OCI-LY7 (cell line): ENCODE data around the gene MAPRE2. TPM values are rescaled to one million over a fixed set of nuclear protein-coding genes. Genes with fewer than 3 reads are reported as not detected.

Source experiments
- Bru-seq: library from RNA; stranded (reverse); fragments of 400-500 nt; gene quantifications from one replicate; lab custom pipeline; 2021; lab: Mats Ljungman, UMichigan
- BruChase-seq, 2 experiments: library from RNA; stranded (reverse); fragments of 400-500 nt; gene quantifications; one replicate each; lab custom pipeline; 2021; lab: Mats Ljungman, UMichigan
- BruUV-seq: library from RNA; stranded (reverse); fragments of 400-500 nt; replicated peaks from 2 replicates; lab custom pipeline; 2021; lab: Mats Ljungman, UMichigan
- CTCF ChIA-PET: fragments of 300-600 bp; sonication (Branson Sonifier 250); formaldehyde crosslinking; loops from one replicate; lab custom pipeline; 2022; ENCODE audit warnings: antibody characterized with exemption; ENCODE audit not compliant: unreplicated experiment; lab: Charles Lee
- POLR2A ChIA-PET: fragments of 300-600 bp; sonication (Branson Sonifier 250); formaldehyde crosslinking; loops from one replicate; lab custom pipeline; 2022; ENCODE audit warnings: antibody characterized with exemption; lab: Charles Lee
- DNase-seq: peaks from one replicate; pipeline ENCODE4 v3.0.0-alpha.2; 2015; ENCODE audit warnings: low spot score
- H2AFZ ChIP-seq: fragments of 200-600 bp; sonication (generic), shearing (Covaris generic); 2 replicates; pipeline ENCODE4 v1.6.1; 2014; ENCODE audit warnings: mild to moderate bottlenecking, antibody characterized with exemption, low read length, moderate library complexity
- H3K27ac ChIP-seq: fragments of 200-600 bp; sonication (generic); 2 replicates; pipeline ENCODE4 v1.5.1; 2014; ENCODE audit warnings: mixed run types, low read depth, mild to moderate bottlenecking, moderate library complexity, low read length, inconsistent platforms; ENCODE audit not compliant: poor library complexity, severe bottlenecking
- H3K36me3 ChIP-seq: fragments of 200-600 bp; sonication (generic); 2 replicates; pipeline ENCODE4 v1.6.1; 2014; ENCODE audit warnings: mild to moderate bottlenecking, antibody characterized with exemption, low read length, moderate library complexity, mixed read lengths; ENCODE audit not compliant: insufficient read depth
- H3K4me1 ChIP-seq: fragments of 200-600 bp; sonication (generic); 2 replicates; pipeline ENCODE4 v1.5.1; 2014; ENCODE audit warnings: mild to moderate bottlenecking, low read length; ENCODE audit not compliant: insufficient read depth, poor library complexity, severe bottlenecking
- H3K4me2 ChIP-seq: fragments of 200-600 bp; sonication (generic); 2 replicates; pipeline ENCODE4 v1.6.1; 2014; ENCODE audit warnings: mild to moderate bottlenecking, low read length
- H3K4me3 ChIP-seq: fragments of 200-600 bp; sonication (generic); 2 replicates; pipeline ENCODE4 v1.5.1; 2014; ENCODE audit warnings: mild to moderate bottlenecking, low read depth, low read length; ENCODE audit not compliant: poor library complexity, severe bottlenecking
- H3K79me2 ChIP-seq: fragments of 200-600 bp; sonication (generic); 2 replicates; pipeline ENCODE4 v1.6.1; 2016; ENCODE audit warnings: low read depth, mild to moderate bottlenecking, low read length, moderate library complexity, mixed read lengths; ENCODE audit not compliant: insufficient read depth
- H3K9me2 ChIP-seq: fragments of 200-600 bp; sonication (generic); 2 replicates; pipeline ENCODE4 v1.6.1; 2016; ENCODE audit warnings: mild to moderate bottlenecking, low read length, mixed read lengths; ENCODE audit not compliant: insufficient read depth
- H3K9me3 ChIP-seq: fragments of 200-600 bp; sonication (generic); 2 replicates; pipeline ENCODE4 v1.6.1; 2014; ENCODE audit warnings: mild to moderate bottlenecking, mixed run types, low read length, mixed read lengths
- H4K20me1 ChIP-seq: fragments of 200-600 bp; sonication (generic); 2 replicates; pipeline ENCODE4 v1.6.1; 2014; ENCODE audit warnings: mild to moderate bottlenecking, antibody characterized with exemption, low read length, moderate library complexity, mixed read lengths; ENCODE audit not compliant: insufficient read depth
- CTCF ChIP-seq: fragments of 200-600 bp; sonication (generic); conservative IDR thresholded peaks from 2 replicates; pipeline ENCODE4 v1.5.1; 2014; ENCODE audit warnings: mild to moderate bottlenecking, antibody characterized with exemption, low read length, moderate library complexity, mixed read lengths
- EZH2phosphoT487 ChIP-seq: fragments of 200-600 bp; sonication (generic); IDR thresholded peaks from 2 replicates; pipeline ENCODE4 v1.6.1; 2018; ENCODE audit warnings: low read depth, borderline replicate concordance, mild to moderate bottlenecking, mixed run types, antibody characterized with exemption, low read length, moderate library complexity, mixed read lengths
- intact Hi-C: fragments of 100-400 bp; cut with micrococcal nuclease; formaldehyde crosslinking; loops from one replicate; pipeline ENCODE4 v1.10.0; 2022; ENCODE audit not compliant: unreplicated experiment
- long read RNA-seq: library from polyadenylated mRNA; stranded (forward); transcript quantifications from one replicate; pipeline ENCODE4 v2.0.0, GENCODE V29; 2022
- total RNA-seq, 2 experiments: library from RNA; depleted of rRNA in 1 of 2; stranded (reverse); fragments of >200 nt in 1 of 2; shearing (Covaris generic) in 1 of 2; gene quantifications; 2 replicates each; pipeline ENCODE4 v1.2.3, GENCODE V29; 2014 to 2022

MAPRE2 gene
- total RNA-seq (2014; rRNA removed; shearing (Covaris generic)) = 17.1 and 23.2 TPM in 2 replicates
- total RNA-seq (2022) = 34.0 and 35.2 TPM in 2 replicates
- percentile 64 among the genes with signal in this experiment for Bru-seq, nascent RNA
- BruChase-seq, experiment 1, labeled RNA remaining after a 6-hour chase = percentile 51 among the genes with signal in this experiment
- BruChase-seq, experiment 2, labeled RNA remaining after a 2-hour chase = percentile 54 among the genes with signal in this experiment
- long read RNA-seq, full-length matches to known transcripts = 93 of 101 reads
- long read RNA-seq, partial matches to known transcripts = 4 of 101 reads
- long read RNA-seq, other reads (novel, unspliced or antisense) = 4 of 101 reads

- no TSS peak for BruUV-seq
- ChIA-PET CTCF (no interaction called here), POLR2A (interaction anchor here (0.7 to 5.0 kb wide), 6 partner anchors 12 to 147 kb away, joined by 3 to 32 read pairs (median 4); no protein-coding TSS in a partner anchor)
- H4K20me1 ChIP-seq = peaks cover 5% of the 10 kb centered on the region; the same call in 1 of the 2 replicates
- H3K4me1 ChIP-seq = peaks cover 49% of the 10 kb centered on the region
- H3K4me2 ChIP-seq = peak within 1 kb of the TSS; percentile 99
- H3K9me3 ChIP-seq = no peaks in the 10 kb centered on the region
- TF ChIP-seq EZH2phosphoT487 = no peak
- no peak for TF ChIP-seq CTCF
- H3K4me3 ChIP-seq = peak within 1 kb of the TSS; percentile 93
- intact Hi-C loops = loop anchor here (10.0 kb wide), 1 partner anchor 1166 kb away; no protein-coding TSS in a partner anchor
- no peaks in the 10 kb centered on the region for H3K9me2 ChIP-seq
- H3K27ac ChIP-seq = peak within 1 kb of the TSS; percentile 91
- DNase-seq = peak; percentile 96
- peak within 1 kb of the TSS; percentile 48; the same call in 1 of the 2 replicates for H2AFZ ChIP-seq
- peaks cover 48% of the 10 kb centered on the region for H3K79me2 ChIP-seq
- H3K36me3 ChIP-seq = peaks cover 4% of the 10 kb centered on the region; the same call in 1 of the 2 replicates
These were observed at the start of gene MAPRE2 for GRCh38 chr18:35040988-35041814. Gene MAPRE2 (plus strand): TSS chr18:35041413. CDS start chr18:35041540, 127 bp downstream.

GRCh38 chr18:34991561-34991960, 49.7 kb upstream of the MAPRE2 start:
- Histone ChIP-seq H3K79me2 (no peaks in the 10 kb centered on the region), H2AFZ (no peak overlapping the region), H3K4me1 (no peaks in the 10 kb centered on the region), H3K9me2 (no peaks in the 10 kb centered on the region), H3K9me3 (no peaks in the 10 kb centered on the region), H3K27ac (no peak overlapping the region), H3K36me3 (no peaks in the 10 kb centered on the region), H4K20me1 (no peaks in the 10 kb centered on the region), H3K4me3 (no peak overlapping the region), H3K4me2 (no peak overlapping the region)
- CTCF ChIA-PET = no interaction called here
- POLR2A ChIA-PET = interaction anchor here (0.6 to 1.2 kb wide), 2 partner anchors 14 to 30 kb away, joined by 3 read pairs; no protein-coding TSS in a partner anchor
- no TSS peak for BruUV-seq
- intact Hi-C loops = no loop called here
- DNase-seq = no peak
- TF ChIP-seq CTCF = no peak
